ENCODE data around the gene PADI3.

Gene PADI3

GRCh38 chr1:17270891-17271765 lies 22.2 kb downstream of the PADI3 start:
- DNase-seq (ENCODE audit: low read depth, low spot score), result no peak

GRCh38 chr1:17272066-17272465 lies 23.2 kb downstream of the PADI3 start:
- no peak for DNase-seq (ENCODE audit: low read depth, low spot score)

DNA sequence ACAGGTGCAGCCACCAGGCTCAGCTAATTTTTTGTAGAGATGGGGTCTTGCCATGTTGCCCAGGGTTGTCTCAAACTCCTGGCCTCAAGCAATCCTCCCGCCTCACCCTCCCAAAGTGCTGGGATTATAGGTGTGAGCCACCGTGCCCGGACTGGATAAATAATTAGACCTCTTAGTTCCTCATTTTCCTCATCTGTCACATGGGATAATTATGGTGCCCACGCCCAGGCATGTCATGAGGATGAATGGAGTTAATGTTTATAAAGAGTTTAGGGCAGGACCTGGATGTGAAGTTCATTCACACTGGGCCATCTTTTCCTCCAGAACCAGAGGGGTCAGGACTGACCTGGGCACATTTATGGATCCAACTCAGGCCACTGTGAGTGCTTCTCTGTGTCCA lies 23.7 kb downstream of the PADI3 start:
- no peak for DNase-seq (ENCODE audit: low read depth, low spot score)

DNA sequence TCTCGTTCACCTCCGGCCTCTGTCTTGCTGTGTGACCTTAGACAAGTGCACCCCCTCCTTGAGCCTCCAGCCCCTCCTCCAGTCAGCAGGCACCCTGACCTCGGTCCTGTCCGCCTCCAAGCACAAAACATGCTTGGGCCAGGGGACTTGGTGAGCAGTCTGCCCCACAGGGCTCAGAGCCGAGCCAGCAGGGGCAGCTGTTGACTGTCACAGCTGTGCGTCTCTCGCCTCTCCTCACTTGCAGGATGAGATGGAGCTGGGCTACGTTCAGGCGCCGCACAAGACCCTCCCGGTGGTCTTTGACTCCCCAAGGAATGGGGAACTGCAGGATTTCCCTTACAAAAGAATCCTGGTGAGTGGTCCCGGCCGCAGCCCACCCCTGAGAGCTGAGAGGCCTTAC lies 24.2 kb downstream of the PADI3 start:
- no peak for DNase-seq (ENCODE audit: low read depth, low spot score)

GRCh38 chr1:17274186-17275170 lies 25.6 kb downstream of the PADI3 start:
- no peak for DNase-seq (ENCODE audit: low read depth, low spot score)

DNA sequence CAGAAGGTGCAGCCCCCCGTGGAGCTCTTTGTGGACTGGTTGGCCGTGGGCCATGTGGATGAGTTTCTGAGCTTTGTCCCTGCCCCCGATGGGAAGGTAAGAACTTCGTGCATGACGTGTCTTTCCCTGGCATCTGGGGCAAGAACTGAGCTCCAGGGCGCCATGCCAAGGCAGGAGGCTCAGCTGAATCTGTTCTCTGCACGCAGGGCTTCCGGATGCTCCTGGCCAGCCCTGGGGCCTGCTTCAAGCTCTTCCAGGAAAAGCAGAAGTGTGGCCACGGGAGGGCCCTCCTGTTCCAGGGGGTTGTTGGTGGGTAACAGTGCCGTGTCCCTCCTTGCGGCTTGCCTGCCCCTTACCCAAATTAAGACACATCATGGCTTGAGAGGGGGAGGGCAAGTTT lies 27.7 kb downstream of the PADI3 start:
- DNase-seq (ENCODE audit: low read depth, low spot score), result no peak

- no peak for DNase-seq (ENCODE audit: low read depth, low spot score)
Measured at GRCh38 chr1:17277511-17278159, 28.7 kb downstream of the PADI3 start.

DNA sequence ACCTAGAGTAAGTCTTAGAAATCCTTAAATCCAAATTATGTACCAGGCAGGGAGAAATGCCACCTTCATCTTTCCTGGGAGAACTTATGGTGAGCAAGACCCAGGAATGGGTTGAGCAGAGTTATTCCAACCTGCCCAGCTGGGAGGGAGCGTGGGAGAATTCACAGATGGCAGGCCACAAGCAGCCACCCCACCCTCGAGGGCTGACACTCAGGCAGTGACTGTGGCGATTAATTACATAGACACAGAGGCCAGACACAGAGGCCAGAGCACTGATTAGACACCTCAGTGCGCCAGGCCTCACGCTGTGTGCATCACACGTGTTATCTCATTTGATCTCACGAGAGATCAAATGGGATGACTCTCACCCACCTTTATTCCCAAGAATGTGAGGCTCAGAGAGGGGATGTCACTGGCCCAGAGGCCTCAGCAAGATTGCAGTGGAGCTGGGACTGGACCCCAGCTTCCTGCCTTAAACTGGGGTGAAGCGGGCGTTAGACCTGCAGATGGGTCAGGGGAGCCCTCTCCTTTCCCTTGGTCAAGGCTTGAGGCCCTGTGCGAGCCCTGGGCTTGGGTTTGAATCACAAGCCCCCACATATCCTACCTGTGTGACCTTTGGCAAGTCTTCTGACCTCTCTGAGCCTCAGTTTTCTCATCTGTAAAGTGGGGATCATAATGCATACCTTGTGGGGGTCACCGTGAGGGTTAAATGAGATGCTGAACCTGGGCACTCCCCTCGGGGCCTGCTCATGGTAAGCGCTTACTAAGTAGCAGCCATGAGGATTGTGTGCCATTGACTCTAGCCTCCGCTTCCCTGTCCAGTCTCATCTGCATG lies 30.3 kb downstream of the PADI3 start:
- DNase-seq (ENCODE audit: low read depth, low spot score), result no peak

GRCh38 chr1:17280436-17280835 lies 31.5 kb downstream of the PADI3 start:
- DNase-seq (ENCODE audit: low read depth, low spot score), result no peak

- no peak for DNase-seq (ENCODE audit: low read depth, low spot score)
Measured at GRCh38 chr1:17280894-17281293, 32.0 kb downstream of the PADI3 start.

GRCh38 chr1:17281775-17282181 lies 32.9 kb downstream of the PADI3 start:
- DNase-seq (ENCODE audit: low read depth, low spot score), result no peak

DNA sequence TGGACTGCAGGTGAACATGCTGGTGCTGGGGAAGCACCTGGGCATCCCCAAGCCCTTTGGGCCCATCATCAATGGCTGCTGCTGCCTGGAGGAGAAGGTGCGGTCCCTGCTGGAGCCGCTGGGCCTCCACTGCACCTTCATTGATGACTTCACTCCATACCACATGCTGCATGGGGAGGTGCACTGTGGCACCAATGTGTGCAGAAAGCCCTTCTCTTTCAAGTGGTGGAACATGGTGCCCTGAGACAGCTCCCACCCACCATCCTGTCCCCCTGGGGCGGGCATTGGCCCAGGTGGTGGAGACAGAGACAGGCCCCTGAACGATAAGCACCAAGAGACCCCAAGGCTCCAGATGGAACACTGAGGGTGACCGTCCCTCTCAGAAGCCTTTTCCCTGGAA lies 33.9 kb downstream of the PADI3 start:
- no peak for DNase-seq (ENCODE audit: low read depth, low spot score)

GRCh38 chr1:17286646-17287045 lies 37.7 kb downstream of the PADI3 start:
- DNase-seq (ENCODE audit: low read depth, low spot score), result no peak

DNA sequence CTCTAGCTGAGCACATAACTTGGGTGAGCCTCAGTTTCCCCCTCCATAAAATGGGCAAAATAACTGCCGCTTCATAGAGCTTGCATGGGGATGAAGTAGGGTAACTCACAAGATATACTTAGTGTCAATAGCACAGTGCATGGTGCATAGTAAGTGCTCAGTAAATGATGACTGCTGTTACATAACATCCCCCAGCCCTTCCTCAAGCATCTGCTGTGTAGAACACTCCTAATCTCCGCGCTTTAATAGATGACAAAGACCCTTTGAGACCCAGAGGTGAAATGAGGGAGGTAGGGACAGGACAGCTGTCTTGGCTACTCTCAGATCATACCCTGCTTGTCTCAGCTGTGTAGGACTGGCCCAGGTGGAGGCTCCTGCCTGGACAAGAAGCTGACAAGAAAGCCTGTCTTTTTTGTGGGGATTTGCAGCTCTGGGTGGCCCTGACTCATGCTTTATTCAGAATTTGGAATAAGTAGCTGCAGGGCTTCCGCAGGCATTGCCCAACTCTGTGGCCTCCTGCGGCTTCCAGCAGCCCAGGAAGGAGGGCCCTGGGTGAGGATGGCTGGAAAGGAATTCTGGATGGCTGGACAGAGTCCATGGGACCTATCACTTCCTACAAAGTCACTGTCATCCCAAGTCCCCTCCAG lies 38.4 kb downstream of the PADI3 start:
- no peak for DNase-seq (ENCODE audit: low read depth, low spot score)

GRCh38 chr1:17289721-17290120 lies 40.8 kb downstream of the PADI3 start:
- DNase-seq (ENCODE audit: low read depth, low spot score), result no peak

DNA sequence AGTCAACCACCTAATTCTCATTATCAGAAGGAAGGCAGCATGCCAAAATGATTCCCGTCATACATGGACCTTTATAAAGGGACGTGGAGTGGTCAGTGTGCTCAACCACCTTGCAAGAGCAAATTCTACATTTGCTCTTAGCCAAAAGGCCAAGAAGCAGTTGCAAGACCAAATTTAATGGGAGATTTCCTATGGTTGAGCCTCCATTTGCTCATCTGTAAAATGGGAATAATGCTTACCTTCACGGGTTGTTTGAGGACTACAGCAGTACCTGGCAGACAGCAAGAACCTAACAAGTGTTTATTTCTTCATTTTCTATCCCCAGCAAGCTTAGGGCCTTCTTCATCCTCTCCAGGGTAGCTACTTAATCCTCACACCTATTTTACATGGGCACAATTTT lies 41.7 kb downstream of the PADI3 start:
- DNase-seq (ENCODE audit: low read depth, low spot score), result no peak

DNA sequence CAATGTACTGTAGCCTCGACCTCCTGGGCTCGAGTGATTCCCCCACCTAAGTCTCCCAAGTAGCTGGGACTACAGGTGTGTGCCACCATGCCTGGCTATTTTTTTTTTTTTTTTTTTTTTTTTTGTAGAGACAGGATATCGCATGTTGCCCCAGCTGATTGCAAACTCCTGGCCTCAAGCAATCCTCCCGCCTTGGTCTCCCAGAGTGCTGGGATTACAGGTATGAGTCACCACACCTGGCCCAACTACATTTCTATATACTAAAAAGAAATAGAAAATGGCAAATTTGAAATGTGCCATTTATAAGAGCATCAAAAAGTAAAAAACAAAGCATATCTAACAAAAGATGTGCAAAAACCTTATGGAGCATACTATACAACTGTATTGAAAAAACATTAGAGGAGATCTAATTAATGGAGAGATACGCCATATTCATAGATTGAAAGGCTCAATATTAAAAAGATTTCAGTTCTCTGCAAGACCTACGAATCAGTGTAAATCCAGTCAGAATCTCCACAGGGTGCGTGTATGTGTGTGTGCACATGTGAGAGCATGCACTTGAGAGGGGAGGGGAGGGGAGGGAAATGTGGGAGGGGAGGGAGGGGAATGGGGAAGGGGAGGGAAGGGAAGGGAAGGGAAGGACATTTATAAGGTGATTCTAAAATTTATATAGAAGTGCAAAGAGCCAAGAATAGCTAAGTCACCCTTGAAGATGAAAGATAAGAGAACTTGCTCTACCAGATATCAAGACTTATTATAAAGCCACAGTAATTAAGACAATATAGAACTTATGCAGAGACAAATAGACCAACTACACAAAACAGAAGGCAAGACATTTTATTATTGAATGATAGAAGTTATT lies 43.6 kb downstream of the PADI3 start:
- DNase-seq (ENCODE audit: low read depth, low spot score), result no peak

DNA sequence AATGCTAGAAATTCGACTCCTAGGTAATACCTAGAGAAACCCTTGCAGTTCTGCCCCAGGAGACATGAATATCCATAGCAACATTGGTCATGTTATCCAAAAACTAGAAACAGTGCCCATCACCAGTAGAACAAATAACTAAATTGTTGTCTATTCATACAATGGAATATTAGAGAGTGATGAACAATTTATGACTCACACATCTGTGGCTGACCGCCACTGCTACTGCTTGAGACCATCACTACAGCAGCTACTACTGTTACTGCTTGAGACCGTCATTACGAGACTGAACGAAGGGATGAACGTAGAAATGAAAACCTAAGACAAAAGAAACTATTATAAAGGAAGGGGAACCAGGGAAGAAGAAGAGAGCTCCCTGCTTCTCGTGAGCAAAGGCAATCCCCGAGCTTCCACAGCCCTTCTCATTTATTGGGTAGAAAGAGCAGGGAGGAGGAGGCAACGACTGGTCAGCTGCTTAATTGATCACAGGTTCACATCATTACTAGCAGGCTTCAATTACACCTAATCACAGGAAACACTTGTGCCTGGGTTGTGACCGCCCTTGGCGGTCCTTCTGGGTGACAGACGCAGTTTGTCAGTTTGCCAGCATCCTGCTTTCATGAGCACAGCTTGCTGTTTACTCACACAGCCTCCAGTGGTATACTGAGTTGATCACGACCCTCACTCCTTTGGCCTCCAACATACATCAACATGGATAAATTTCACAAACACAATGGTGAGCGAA lies 45.0 kb downstream of the PADI3 start:
- no peak for DNase-seq (ENCODE audit: low read depth, low spot score)

DNA sequence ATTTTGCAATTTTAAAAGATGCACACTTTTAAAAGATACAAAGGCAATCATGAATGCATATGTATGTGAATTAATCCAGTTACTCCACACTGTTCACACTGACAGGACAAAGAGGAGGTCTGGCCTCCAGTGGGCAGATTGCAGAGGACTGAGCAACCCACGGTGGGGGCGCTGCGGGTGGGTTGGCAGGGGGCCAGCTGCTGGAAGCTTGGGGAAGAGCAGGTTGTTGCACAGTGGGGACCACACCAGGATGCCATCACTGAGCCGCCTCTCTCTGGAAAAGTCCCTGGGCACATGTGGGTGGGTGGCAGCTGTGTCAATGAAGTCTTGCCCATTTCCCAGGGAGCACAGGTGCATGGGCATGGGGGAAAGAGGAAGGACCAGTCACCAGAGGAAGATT lies 46.4 kb downstream of the PADI3 start:
- DNase-seq (ENCODE audit: low read depth, low spot score), result no peak
